DOHH2 (cell line): ENCODE results near the gene IL36RN.

ENCODE experiments used
- EZH2phosphoT487 ChIP-seq: fragments of 200-600 bp; sonication (generic); IDR thresholded peaks from 2 replicates; pipeline ENCODE4 v1.6.1; 2017; ENCODE audit warnings: borderline replicate concordance, mild to moderate bottlenecking, antibody characterized with exemption, low read length, moderate library complexity, mixed read lengths
- TF ChIP-seq, protein P1 (sequence below): fragments of 200-600 bp; sonication (generic); IDR thresholded peaks from one replicate; pipeline ENCODE4 v1.5.1; 2014; ENCODE audit warnings: antibody characterized with exemption, mild to moderate bottlenecking, low read depth, low read length; ENCODE audit not compliant: poor library complexity, severe bottlenecking

DNA sequence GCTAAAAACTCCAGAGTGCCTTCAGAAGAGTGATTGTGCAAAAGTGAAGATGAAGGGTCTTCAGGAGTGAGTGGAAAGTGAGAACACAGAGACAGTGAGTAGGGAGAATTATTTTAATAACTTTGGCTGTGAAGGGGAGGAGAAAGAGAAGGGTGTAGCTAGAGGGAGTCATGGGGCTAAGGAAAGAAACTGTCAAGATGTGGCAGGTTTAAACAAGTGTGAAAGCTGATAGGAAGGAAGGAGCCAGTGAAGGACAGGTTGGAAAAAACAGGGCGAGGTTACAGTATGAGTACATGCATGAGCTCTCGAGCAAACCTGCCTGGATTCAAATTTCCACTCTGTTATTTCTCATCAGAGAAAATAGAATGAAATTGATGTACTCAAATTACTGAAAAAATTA lies 26.5 kb downstream of the IL36RN start:
- TF ChIP-seq, protein P1, sequence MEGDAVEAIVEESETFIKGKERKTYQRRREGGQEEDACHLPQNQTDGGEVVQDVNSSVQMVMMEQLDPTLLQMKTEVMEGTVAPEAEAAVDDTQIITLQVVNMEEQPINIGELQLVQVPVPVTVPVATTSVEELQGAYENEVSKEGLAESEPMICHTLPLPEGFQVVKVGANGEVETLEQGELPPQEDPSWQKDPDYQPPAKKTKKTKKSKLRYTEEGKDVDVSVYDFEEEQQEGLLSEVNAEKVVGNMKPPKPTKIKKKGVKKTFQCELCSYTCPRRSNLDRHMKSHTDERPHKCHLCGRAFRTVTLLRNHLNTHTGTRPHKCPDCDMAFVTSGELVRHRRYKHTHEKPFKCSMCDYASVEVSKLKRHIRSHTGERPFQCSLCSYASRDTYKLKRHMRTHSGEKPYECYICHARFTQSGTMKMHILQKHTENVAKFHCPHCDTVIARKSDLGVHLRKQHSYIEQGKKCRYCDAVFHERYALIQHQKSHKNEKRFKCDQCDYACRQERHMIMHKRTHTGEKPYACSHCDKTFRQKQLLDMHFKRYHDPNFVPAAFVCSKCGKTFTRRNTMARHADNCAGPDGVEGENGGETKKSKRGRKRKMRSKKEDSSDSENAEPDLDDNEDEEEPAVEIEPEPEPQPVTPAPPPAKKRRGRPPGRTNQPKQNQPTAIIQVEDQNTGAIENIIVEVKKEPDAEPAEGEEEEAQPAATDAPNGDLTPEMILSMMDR: no peak
- no peak for TF ChIP-seq EZH2phosphoT487
